Measurements from ENCODE around the gene CCDC102B.
"Not testable (repeated sequence)": the region's sequence is repeated elsewhere in the genome, so short reads cannot be mapped to it uniquely, and the experiment has no call there.

The CCDC102B gene

GRCh38 chr18:68830256-68831045, 32.6 kb downstream of the CCDC102B start:
- DNase-seq = no peak

DNA sequence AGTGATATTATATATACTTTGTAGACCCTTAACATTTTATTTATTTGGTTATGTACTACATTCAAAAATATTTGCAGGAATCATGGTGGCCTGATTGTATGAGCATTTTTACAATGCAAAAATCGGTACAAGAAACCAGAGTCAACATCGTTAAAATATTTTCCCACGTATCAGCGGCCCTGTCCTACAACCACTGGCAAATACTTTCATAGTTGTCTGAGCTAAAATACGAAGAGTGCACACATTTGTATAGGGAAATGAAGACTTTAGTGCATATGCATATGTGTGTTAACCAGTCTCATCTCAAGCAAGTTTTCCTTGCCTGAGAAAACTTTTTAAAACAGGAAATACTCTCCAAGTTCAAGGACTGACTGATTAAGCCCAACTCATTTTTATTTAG, 35.9 kb downstream of the CCDC102B start:
- no peak for DNase-seq

DNA sequence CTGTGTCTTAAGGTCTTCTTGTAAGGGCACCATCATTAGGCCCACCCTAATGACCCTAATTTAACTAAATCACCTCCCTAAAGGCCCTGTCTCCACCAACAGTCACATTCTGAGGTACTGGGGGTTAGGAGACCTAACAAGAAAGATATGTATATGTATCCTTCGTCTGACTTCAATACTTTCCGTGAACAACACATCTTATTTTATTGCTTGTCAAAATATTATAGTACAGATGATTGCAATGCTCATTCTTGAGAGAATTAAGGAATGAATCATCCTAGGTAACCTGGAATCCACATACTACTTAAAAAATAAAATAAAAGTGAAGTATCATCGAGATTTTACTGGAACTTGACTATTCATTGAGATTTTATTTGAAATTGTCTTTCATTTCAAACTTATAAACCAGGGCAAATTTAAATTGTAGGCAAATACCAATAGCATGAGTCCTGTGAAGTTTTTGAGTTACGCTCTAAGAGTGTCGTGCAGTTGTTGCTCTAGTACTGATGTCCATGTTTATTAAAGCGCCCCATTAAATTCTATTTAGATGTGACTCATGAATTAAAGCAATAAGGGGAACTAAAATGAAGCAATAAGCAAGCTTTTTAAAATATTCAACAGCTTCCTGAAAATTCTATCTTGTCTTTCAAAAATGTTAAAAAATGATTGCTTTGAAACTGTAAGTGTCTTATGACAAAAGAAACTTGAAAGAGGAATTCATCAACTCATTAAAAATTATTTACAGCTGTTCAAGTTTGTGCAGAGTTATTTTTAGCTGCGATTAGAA, 40.0 kb downstream of the CCDC102B start:
- no peak for DNase-seq

DNA sequence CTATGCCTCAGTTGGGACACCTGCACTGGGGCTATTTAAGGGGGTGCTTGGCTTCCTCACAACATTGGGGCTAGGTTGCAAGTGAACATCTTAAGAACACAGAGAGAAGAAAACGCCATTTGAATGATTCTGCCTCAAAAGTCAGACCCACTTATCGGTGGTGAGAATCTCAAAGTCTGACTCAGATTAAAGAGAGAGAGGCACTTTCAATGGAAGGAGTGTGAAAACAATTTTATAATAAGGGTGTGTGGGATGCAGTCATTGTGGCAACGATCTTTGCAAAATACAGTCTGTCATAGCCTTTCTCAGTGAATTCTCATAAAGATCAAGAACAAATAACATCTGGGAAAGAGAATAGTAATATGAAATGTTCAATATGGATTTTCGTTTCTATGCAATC, 41.8 kb downstream of the CCDC102B start:
- no peak for DNase-seq

GRCh38 chr18:68840554-68841263, 42.8 kb downstream of the CCDC102B start:
- DNase-seq = no peak

GRCh38 chr18:68841301-68841700, 43.4 kb downstream of the CCDC102B start:
- DNase-seq = no peak

DNA sequence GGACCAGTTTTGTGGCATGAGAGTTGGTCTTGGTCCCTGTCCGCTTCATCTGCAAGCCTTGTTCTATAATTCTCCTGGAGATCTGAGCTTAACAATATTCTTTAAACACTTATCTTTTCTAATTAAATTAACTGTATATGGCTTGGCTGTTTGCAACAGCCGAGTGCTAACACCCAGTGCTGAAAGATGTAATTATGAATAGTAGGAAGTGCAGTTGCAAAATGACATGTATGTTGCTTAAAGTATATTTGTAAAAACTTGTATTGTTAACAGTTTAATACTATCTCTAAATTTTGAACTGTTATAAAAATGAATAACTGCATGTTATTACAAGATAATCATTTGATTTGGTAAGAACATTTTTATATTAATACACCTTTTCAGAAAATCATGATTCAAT, 45.1 kb downstream of the CCDC102B start:
- DNase-seq = no peak

GRCh38 chr18:68843473-68844089, 45.7 kb downstream of the CCDC102B start:
- no peak for DNase-seq

DNA sequence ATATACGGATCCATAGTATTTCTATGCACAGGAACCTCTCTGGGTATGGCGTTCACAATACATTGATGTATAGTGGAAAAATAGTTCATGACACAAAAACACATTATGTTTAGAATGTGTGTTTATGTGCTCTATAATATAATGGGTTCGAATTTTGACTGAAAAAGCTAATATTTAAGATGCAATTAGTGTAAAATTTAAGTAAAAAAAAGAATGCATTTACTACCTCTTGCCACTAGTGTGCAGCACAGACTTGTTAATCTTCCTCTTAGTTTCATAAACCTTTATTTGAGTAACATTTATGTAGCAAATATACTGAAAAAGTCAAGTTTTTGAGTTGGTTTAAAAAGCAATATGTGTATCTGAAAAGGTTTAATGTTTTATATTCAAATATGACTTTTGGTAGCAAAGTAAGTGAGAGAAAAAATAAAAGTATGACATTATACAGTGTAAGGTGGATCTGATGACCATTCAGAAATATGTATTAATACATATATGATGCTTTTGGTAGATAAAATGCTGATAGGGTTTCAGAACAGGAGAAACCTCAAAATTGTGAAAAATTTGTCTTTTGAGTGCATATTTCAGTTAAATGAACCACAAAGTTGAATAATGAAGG, 49.4 kb downstream of the CCDC102B start:
- DNase-seq = peak; percentile 5

- DNase-seq = no peak
Observed at GRCh38 chr18:68848242-68848641, 50.4 kb downstream of the CCDC102B start.

DNA sequence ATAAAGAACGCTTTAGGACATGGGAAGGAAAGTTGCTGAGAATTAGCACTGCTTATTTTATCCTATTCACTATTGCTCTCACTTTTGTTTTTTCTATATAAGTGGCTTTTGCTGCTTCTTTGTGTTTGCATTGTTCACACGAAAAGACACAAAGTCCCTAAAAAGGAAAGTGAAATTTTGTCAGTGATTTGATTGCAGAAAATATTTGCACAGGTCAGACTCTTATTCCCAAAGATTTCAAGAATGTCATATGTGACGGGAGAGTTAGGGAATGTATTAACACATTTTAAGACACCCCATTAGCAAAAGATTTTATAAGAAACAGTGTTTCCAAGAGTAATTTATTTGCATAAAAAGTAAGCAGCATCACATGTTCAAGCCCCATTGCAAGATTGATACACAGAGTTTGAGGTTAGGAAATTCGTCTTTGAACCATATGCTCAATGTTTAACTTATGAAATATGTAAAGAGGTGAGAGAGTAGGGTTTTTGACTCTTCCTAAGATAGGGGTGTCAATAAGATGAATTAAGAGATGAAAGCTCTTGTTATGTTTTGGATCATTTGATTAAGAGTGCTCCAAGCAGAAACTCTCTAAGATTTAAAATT, 57.0 kb downstream of the CCDC102B start:
- no peak for DNase-seq

- no peak for DNase-seq
Observed at GRCh38 chr18:68855491-68855890, 57.6 kb downstream of the CCDC102B start.

DNA sequence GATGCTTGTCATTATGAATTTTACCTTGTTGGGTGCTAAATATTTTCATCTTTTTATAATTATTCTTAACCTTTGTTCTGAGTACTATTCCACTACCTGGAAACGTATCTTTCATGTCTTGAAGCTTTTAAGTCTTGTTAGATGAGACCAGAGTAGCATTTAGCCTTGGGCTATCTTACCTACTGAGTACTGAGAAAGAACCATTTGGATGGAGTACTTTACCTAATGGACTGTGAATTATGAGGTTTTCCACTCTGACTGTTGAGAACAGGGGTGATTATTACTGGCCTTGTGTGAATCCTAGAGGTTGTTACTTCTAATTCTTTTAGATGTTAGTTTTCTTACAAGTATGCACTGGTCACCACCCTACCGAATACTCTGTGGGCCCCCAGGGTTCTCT, 63.5 kb downstream of the CCDC102B start:
- no peak for DNase-seq

GRCh38 chr18:68865021-68865420, 67.1 kb downstream of the CCDC102B start:
- no peak for DNase-seq

DNA sequence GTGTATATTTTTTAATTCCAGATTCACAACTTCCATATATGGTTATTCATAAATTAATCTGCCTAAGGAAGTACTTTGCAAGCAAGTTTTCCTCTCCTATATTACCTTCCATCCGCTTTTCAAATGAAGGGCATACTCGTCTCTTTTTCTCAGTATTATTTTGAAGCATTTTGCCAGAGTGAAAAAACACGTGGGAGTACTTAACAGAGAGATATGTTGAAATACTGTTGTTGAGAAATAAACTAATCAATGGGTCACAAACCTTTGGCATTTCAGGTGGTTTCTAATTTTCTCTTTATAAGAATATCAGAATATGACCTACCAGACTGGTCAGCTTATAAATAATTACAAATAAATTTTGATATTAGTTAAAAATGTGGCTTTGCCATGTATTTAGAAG, 67.6 kb downstream of the CCDC102B start:
- DNase-seq = no peak

DNA sequence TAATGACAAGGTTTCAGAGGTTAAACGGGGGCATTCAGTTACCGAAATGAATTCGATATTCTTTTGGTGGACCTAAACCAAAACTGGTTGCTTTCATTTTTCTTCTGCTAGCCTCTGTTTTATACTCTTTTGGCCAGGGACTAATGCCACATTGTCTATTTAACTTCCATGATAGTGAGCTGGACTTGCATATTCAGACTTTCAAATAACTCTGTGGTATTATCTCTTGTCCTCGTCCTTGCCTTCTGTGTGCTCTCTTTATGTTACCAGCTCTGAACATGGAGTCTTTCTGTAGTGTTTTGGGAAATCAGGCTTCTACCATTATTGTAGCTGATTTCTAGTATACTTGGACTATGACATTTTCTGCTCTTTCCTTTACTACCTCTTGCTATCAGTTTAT, 75.1 kb downstream of the CCDC102B start:
- no peak for DNase-seq

DNA sequence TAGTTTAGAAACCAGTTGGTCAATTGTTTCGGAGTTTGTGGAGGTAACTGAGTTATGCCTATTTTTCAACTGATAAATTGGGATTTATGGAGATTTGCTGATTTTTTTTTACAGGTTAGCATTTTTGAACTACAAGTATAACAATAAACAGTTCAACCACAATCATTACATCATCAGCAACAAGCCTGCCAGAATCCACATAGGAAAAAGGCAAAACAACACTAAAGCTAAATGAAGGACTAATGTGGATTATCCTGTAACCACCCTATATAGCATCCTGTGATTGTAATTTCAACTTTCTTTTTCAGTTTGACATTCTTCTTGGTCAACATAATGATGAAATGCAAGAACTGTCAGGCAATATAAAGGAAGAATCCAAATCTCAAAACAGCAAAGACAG, 76.5 kb downstream of the CCDC102B start:
- DNase-seq = no peak

- DNase-seq = not testable (repeated sequence)
Observed at GRCh38 chr18:68879947-68880346, 82.1 kb downstream of the CCDC102B start.

DNA sequence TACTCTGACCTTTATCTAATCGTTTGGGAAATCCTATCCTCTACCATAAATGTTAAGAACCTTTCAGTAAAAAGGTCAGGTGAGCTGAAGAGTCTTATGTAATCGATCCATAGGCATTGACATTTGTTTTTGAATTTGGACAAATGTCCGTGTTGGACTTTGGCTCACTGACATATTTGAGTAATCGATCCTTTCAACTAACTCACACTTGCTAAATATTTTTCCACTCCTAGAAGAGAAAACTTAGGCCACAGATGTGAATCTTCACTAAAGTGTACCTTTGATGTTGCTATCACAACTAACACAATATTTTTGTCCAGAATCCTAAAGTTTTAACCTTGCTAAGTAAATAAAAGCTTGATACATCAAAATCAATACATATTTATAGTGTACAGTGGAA, 89.5 kb downstream of the CCDC102B start:
- no peak for DNase-seq

DNA sequence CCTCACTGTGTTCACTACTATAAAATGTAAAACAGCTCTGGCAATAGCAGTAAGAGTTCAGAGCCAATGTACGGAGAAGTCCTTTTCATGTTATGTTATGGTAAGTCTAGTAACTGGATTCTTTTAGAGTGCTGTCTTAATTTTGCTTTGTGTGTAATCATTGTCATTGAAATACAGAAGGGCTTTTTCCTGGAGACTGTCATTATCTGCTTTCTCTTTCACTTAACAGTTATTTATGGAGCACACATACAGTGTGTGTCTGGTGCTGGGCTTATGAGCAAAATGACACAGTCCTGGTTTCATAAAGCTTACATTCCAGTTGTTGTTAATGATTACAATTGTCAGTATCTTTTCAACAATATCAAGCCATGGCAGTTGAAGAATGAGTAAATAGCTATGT, 95.5 kb downstream of the CCDC102B start:
- DNase-seq = no peak

- DNase-seq = no peak
Observed at GRCh38 chr18:68897286-68897685, 99.4 kb downstream of the CCDC102B start.

DNA sequence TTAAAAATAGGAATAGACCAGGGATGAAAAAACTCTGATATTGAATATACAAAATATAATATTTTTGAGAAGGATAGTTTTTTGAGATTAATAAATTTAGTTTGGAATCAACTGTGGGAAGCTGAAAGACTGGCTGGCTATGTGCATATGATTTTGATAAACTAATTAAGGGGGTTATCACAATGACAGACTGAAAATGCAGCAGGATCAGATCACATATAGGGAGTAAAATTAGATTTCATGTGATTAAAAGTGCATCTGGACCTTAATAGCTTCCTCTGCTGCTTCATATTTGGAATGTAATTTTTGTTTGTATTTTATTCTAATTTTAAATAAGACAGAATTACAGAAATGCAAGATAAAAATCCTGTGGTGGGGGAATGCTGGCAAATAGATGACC, 111.7 kb downstream of the CCDC102B start:
- no peak for DNase-seq

Data from midbrain (tissue), 1 donor.